Activated CD4-positive, alpha-beta T cell treated with anti-CD3 and anti-CD28 coated beads for 48 hours (primary cell): Measurements from ENCODE around the gene ASTN2.

Experiments
- DNase-seq: peaks from one replicate; pipeline ENCODE4 v3.0.0-alpha.2; 2020

The ASTN2 gene

GRCh38 chr9:117296453-117296852 is 118.4 kb downstream of the ASTN2 start:
- DNase-seq: no peak

- no peak for DNase-seq
Observed at GRCh38 chr9:117293206-117294114, 121.4 kb downstream of the ASTN2 start.

GRCh38 chr9:117290856-117291622 is 123.8 kb downstream of the ASTN2 start:
- DNase-seq: no peak

- no peak for DNase-seq
Observed at GRCh38 chr9:117290306-117290840, 124.5 kb downstream of the ASTN2 start.

GRCh38 chr9:117286245-117286644 is 128.6 kb downstream of the ASTN2 start:
- no peak for DNase-seq

- DNase-seq: no peak
Observed at GRCh38 chr9:117284414-117284813, 130.4 kb downstream of the ASTN2 start.

GRCh38 chr9:117282541-117282940 is 132.3 kb downstream of the ASTN2 start:
- no peak for DNase-seq

- no peak for DNase-seq
Observed at GRCh38 chr9:117278471-117279035, 136.3 kb downstream of the ASTN2 start.

GRCh38 chr9:117278020-117278419 is 136.8 kb downstream of the ASTN2 start:
- DNase-seq: no peak

- DNase-seq: no peak
Observed at GRCh38 chr9:117276444-117276843, 138.4 kb downstream of the ASTN2 start.

GRCh38 chr9:117273612-117274011 is 141.2 kb downstream of the ASTN2 start:
- no peak for DNase-seq

- no peak for DNase-seq
Observed at GRCh38 chr9:117268847-117269446, 145.9 kb downstream of the ASTN2 start.

GRCh38 chr9:117266855-117267497 is 147.9 kb downstream of the ASTN2 start:
- DNase-seq: no peak

- DNase-seq: no peak
Observed at GRCh38 chr9:117265253-117265652, 149.6 kb downstream of the ASTN2 start.

GRCh38 chr9:117258184-117258866 is 156.5 kb downstream of the ASTN2 start:
- no peak for DNase-seq

GRCh38 chr9:117253261-117253660 is 161.6 kb downstream of the ASTN2 start:
- no peak for DNase-seq

GRCh38 chr9:117250610-117251215 is 164.1 kb downstream of the ASTN2 start:
- no peak for DNase-seq

- no peak for DNase-seq
Observed at GRCh38 chr9:117249799-117250198, 165.1 kb downstream of the ASTN2 start.

GRCh38 chr9:117247266-117247665 is 167.6 kb downstream of the ASTN2 start:
- DNase-seq: no peak

- no peak for DNase-seq
Observed at GRCh38 chr9:117245175-117245829, 169.6 kb downstream of the ASTN2 start.

GRCh38 chr9:117242082-117242481 is 172.8 kb downstream of the ASTN2 start:
- DNase-seq: no peak
